ENCODE results near the gene WDR82.

GRCh38 chr3:52277071-52277964 is 1.1 kb downstream of the WDR82 start:
- TF ChIP-seq CTCF (IDR thresholded peaks at IDR 0.05; ENCODE audit: insufficient read depth, low read length) = no peak
- TF ChIP-seq SPI1 (IDR thresholded peaks at IDR 0.05; ENCODE audit: borderline replicate concordance, low read depth) = no peak
- TF ChIP-seq POLR2AphosphoS5 (IDR thresholded peaks at IDR 0.05; ENCODE audit: low read depth) = peak; percentile 46; the same call in 1 of the 2 replicates
- TF ChIP-seq REST (IDR thresholded peaks at IDR 0.05; ENCODE audit: insufficient replicate concordance, low read depth) = no peak
